ENCODE measurements around the gene OR14I1. TPM values are rescaled to one million over a fixed set of nuclear protein-coding genes. Genes with fewer than 3 reads are reported as not detected.

Gene OR14I1
- not detected in 2 replicates for total RNA-seq

GRCh38 chr1:248702714-248703113, at the start of gene OR14I1:
Gene OR14I1 (minus strand): TSS chr1:248702766.

GRCh38 chr1:248655354-248655753, 47.2 kb downstream of the OR14I1 start, which contains the start of gene OR2T27:
Gene OR2T27 (minus strand): TSS chr1:248655528. CDS start chr1:248650884, 4,644 bp downstream.

Other genes with a start within 250 kb of the OR14I1 start
- 0.24 TPM in 1 of 2 replicates, not detected in the other for gene OR2T3, start 229.4 kb downstream of the OR14I1 start, total RNA-seq
- gene OR2T5, start 214.2 kb downstream of the OR14I1 start, total RNA-seq, result not detected in 2 replicates
- gene OR2G6, start 194.7 kb downstream of the OR14I1 start, total RNA-seq, result not detected in 2 replicates
- not detected in 2 replicates for gene OR2T29, start 140.0 kb downstream of the OR14I1 start, total RNA-seq
- not detected in 2 replicates for gene OR2T34, start 128.0 kb downstream of the OR14I1 start, total RNA-seq
- not detected in 2 replicates for gene OR2T10, start 105.1 kb downstream of the OR14I1 start, total RNA-seq
- not detected in 2 replicates for gene OR2T11, start 67.7 kb downstream of the OR14I1 start, total RNA-seq
- gene OR2T35, start 57.5 kb downstream of the OR14I1 start, total RNA-seq, result not detected in 2 replicates
- gene OR2T27, start 47.2 kb downstream of the OR14I1 start, total RNA-seq, result not detected in 2 replicates
- under 0.01 TPM in 1 of 2 replicates, not detected in the other for gene LYPD8, start 53.0 kb upstream of the OR14I1 start, total RNA-seq
- 15.1 and 26.7 TPM in 2 replicates for gene SH3BP5L, start 123.1 kb upstream of the OR14I1 start, total RNA-seq
- 14.7 and 18.1 TPM in 2 replicates for gene ZNF672, start 135.5 kb upstream of the OR14I1 start, total RNA-seq
- gene ZNF692, start 156.3 kb upstream of the OR14I1 start, total RNA-seq, result 22.0 and 28.4 TPM in 2 replicates
- gene PGBD2, start 203.5 kb upstream of the OR14I1 start, total RNA-seq, result 4.5 and 6.7 TPM in 2 replicates